ENCODE results near the gene ZNF440.
"Not testable (repeated sequence)": the region's sequence is repeated elsewhere in the genome, so short reads cannot be mapped to it uniquely, and the experiment has no call there.

The ZNF440 gene
- total RNA-seq, result 9.3 to 19.3 reads per million in 2 experiments

DNA sequence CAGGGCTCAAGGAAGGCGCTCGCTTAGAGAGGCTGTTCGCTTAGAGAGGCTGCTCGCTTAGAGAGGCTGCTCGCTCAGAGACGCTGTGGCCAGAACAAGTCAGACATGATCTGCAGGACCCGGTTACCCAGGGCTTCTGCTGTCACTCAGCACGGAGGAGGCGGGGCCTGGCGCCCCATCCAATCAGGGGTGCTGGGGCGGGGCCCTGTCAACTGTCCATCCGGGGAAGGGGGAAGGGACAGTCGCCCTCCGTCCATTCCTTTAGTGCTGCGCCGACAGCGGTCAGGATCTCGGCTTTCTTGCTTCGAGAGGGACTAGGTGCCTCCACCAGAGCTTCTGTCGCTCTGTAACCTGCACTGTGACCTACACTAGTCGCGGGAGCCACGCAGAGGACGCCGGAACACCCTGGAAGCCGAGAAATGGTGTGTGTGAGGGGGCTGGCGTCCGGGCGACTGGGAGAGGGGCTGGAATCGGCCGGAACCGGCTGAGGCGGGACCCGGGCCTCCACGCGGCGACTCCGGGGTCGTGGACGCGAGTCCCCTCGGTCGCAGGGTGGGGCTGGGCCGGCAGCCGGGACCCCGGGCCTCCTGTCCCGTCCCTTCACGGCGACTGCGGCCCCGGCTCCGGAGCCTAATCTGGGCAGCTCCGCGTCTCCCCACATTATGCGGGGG lies at the start of gene ZNF440:
Gene ZNF440, plus strand, starts transcription at position 245 of the 671 bp plus-strand sequence. Its CDS starts 175 bp downstream, at position 420.
- DNase-seq (ENCODE audit: low read depth), result peak; percentile 66

DNA sequence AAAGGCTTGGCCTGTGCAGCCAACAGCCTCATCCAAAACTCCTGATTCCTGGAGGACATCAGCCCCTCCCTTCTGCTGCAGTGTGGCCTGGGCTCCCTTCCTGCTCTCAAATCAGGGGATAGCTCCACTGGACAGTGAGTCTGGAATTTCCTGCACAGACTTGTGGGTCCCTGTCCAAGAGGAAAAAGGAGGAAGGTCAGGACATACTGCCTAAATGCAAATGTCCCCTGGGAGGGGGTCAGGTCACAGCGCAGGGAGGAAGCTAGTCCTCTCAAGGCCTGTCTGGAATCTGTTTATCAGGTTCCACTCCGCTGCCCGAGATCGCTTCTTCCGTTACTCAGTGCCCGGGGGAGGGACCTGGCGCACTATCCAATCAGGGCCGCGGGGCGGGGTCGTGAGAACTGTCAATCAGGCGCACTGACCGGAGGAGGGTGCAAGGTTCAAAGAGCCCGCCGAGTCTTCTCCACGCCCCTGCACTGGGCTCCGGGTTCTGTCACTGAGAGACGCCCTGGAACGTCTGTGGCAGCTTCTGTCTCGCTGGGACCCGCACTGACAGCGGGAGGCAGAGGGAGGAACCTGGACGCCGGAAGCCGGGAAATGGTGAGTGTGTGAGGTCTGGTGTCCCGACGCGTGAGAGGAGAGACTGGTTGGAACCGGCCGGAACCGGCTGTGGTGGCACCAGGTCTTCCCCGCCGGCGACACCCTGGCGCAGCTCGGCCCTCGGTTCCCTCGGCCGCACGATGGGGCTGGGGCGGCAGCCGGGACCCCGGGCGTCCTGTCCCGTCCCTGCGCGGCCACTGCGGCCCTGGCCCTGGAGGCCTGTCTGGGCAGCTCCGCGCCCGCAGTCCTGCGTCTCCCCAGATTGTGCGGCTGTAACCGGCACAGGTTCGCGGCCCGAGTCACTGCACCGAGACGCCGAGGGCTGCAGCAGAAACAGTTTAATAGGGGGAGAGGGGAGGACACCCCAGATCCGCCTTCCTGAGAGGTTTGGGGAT lies 47.2 kb upstream of the ZNF440 start, which contains the start of gene ZNF441:
Gene ZNF441, plus strand, starts transcription at position 404 of the 995 bp plus-strand sequence. Its CDS starts 194 bp downstream, at position 598.
- peak; percentile 78 for DNase-seq (ENCODE audit: low read depth)

GRCh38 chr19:11767633-11768133 lies 46.4 kb upstream of the ZNF440 start:
- DNase-seq (ENCODE audit: low read depth), result no peak

GRCh38 chr19:11769995-11770394 lies 44.1 kb upstream of the ZNF440 start:
- DNase-seq (ENCODE audit: low read depth), result no peak

DNA sequence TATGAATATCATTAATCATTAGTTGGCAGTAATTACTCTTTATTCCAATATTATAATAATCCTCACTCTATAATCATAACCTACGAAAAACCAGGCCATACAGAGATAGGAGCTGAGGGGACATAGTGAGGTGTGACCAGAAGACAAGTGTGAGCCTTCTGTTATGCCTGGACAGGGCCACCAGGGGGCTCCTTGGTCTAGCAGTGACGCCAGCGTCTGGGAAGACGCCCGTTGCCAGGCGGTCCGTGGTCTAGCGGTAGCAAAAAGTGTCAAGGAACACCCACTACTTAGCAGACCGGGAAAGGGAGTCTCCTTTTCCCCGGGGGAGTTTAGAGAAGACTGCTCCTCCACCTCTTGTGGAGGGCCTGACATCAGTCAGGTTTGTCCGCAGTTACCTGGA lies 42.6 kb upstream of the ZNF440 start:
- DNase-seq (ENCODE audit: low read depth), result not testable (repeated sequence)

DNA sequence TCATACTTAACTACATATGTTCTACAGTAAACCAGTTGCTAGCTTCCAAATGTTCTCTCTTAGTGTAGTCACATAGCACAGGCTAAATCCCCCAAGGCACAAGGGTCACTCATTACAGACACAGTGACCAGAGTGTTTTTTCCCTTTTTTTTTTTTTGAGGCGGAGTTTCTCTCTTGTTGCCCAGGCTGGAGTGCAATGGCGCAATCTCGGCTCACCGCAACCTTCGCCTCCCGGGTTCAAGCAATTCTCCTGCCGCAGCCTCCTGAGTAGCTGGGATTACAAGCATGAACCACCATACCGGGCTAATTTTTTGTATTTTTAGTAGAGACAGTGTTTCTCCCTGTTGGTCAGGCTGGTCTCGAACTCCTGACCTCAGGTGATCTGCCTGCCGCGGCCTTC lies 37.4 kb upstream of the ZNF440 start:
- DNase-seq (ENCODE audit: low read depth), result not testable (repeated sequence)

GRCh38 chr19:11780431-11781020 lies 33.5 kb upstream of the ZNF440 start:
- DNase-seq (ENCODE audit: low read depth), result no peak

GRCh38 chr19:11781295-11782057 lies 32.6 kb upstream of the ZNF440 start:
- DNase-seq (ENCODE audit: low read depth), result no peak

GRCh38 chr19:11783767-11784166 lies 30.3 kb upstream of the ZNF440 start:
- DNase-seq (ENCODE audit: low read depth), result no peak

- no peak for DNase-seq (ENCODE audit: low read depth)
Observed at GRCh38 chr19:11784356-11784755, 29.7 kb upstream of the ZNF440 start.

GRCh38 chr19:11787536-11787935 lies 26.5 kb upstream of the ZNF440 start:
- no peak for DNase-seq (ENCODE audit: low read depth)

GRCh38 chr19:11792942-11793341 lies 21.1 kb upstream of the ZNF440 start:
- DNase-seq (ENCODE audit: low read depth), result no peak

GRCh38 chr19:11797491-11797890 lies 16.6 kb upstream of the ZNF440 start:
- peak; percentile 70 for DNase-seq (ENCODE audit: low read depth)

DNA sequence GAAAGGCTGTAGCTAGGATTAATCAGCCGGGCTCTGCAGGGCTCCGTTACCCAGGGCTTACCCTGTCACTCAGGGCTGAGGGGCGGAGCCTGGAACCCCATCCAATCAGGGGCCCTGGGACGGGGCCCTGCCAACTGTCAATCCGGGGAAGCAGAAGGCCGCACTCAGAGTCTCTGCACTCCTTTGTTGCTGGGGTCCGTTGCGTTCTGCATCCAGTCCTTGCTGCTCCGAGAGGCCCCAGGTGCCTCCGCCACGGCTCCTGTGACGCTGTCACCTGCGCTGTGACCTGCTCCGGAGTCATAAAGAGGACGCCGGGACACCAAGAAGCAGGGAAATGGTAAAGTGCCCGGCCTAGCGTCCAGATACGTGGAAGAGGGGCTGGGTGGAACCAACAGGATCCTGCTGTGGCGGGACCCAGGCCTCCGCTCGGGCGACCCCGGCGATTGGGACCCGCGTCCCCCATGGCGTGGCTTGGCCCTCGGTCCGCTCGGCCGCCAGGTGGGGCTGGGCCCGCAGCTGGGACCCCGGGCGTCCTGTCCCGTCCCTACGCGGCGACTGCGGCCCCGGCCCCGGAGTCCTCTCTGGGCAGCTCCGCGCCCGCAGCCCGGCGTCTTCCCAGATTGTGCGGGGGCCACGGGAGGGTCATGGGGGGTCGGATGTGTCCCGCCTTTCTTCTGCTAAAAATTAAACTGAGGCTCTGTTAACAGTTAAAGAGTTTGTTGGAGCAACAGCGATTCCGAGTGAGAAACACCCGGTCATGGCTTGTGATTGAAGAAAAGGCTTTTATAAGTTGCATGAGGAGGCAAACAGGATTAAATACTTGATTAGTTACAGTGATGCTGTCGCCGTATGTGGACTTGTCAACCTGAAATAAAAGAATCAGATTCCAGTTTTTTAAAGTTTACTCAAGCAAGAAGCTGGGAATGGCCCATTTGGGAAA lies 15.4 kb upstream of the ZNF440 start, which contains the start of gene ZNF491:
Gene ZNF491, plus strand, starts transcription at position 133 of the 940 bp plus-strand sequence. CDS start 7,431 bp downstream, outside the sequence.
- peak; percentile 76 for DNase-seq (ENCODE audit: low read depth)

DNA sequence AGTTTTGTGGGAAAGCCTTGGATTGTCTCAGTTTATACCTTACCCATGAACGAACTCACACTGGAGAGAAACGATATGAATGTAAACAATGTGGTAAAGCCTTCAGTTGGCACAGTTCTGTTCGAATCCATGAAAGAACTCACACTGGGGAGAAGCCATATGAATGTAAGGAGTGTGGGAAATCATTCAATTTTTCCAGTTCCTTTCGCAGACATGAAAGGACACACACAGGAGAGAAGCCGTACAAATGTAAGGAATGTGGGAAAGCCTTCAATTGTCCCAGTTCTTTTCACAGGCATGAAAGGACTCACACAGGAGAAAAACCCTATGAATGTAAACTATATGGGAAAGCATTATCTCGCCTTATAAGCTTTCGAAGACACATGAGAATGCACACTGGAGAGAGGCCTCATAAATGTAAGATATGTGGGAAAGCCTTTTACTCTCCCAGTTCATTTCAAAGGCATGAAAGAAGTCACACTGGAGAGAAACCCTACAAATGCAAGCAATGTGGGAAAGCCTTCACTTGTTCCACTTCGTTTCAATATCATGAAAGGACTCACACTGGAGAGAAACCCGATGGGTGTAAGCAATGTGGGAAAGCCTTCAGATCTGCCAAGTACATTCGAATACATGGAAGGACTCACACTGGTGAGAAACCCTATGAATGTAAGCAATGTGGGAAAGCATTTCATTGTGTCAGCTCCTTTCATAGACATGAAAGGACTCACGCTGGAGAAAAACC lies 7.5 kb upstream of the ZNF440 start:
- DNase-seq (ENCODE audit: low read depth), result no peak

GRCh38 chr19:11807099-11807380 lies 7.0 kb upstream of the ZNF440 start:
- no peak for DNase-seq (ENCODE audit: low read depth)

DNA sequence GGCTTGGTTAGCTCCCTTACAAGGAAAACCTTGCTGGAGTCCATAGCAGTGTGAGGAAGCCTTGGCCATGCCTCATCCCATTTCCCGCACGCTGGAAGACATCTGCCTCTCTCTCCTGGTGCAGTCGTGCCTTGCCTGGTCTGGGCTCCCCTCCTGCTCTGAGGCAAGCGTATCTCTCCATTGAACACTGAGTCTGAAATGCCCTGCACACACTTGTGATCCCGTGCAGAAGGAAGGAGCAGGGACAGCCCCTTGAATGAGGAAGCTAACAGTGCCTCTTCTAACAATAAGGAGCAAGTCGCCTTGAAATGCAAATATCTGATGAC lies 407 bp upstream of the ZNF440 start:
- DNase-seq (ENCODE audit: low read depth), result no peak

DNA sequence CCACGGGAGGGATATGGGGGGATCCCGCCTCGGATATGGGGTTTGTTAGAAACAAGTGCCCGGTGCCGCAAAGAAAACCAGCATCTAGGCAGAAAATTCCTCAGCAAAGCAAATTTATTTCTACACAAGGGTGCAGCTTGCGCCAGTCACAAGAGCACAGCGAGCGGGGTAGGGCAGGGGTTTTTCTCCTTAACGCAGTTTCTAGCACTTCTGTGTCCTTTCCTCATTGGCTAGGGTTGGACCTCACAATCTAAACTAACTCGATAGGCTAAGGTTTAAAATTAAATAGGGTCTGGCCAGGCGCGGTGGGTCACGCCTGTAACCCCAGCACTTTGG lies 595 bp downstream of the ZNF440 start:
- no peak for DNase-seq (ENCODE audit: low read depth)

- no peak for DNase-seq (ENCODE audit: low read depth)
Observed at GRCh38 chr19:11821474-11822109, 7.5 kb downstream of the ZNF440 start.
